Vagina (tissue), 2 donors: ENCODE results near the gene ZNF628.

Experiments used
- CTCF ChIP-seq, 3 experiments: fragments of 450-650 bp in 2 of 3; fragments of 200-600 bp in 1 of 3; sonication (generic) in 1 of 3; IDR thresholded peaks; one replicate each; pipeline ENCODE4 v1.5.1; 2017 to 2019; ENCODE audit warnings: antibody characterized with exemption in 3 of 3, mild to moderate bottlenecking in 2 of 3, moderate library complexity in 2 of 3
- POLR2A ChIP-seq, 2 donors: fragments of 450-650 bp; IDR thresholded peaks; one replicate each; pipeline ENCODE4 v1.6.1; 2017; ENCODE audit warnings: antibody characterized with exemption in 2 of 2, mild to moderate bottlenecking in 2 of 2, moderate library complexity in 2 of 2
- POLR2AphosphoS5 ChIP-seq, 2 donors: sonication (generic); formaldehyde crosslinking; IDR thresholded peaks; one replicate each; pipeline ENCODE4 v1.9.0; 2017; ENCODE audit warnings: antibody characterized with exemption in 2 of 2, mild to moderate bottlenecking in 2 of 2, low read depth in 1 of 2; ENCODE audit not compliant: insufficient read depth in 1 of 2

- no peak for TF ChIP-seq POLR2A (IDR thresholded peaks at IDR 0.05)
- TF ChIP-seq CTCF (IDR thresholded peaks at IDR 0.05): no peak
- TF ChIP-seq POLR2AphosphoS5 (IDR thresholded peaks at IDR 0.05; ENCODE audit: insufficient read depth in 1 of 2, low read depth in 1 of 2): no peak
Observed at GRCh38 chr19:55478364-55478763, 1.9 kb downstream of the ZNF628 start.
